GM23248 (cell line): ENCODE measurements around the gene HOXA5. TPM values are rescaled to one million over a fixed set of nuclear protein-coding genes. Genes with fewer than 3 reads are reported as not detected.

ENCODE experiments used
- DNase-seq: peaks from one replicate; pipeline ENCODE4 v3.0.0-alpha.2; 2015
- H2AFZ ChIP-seq: fragments of 200-600 bp; sonication (generic); 2 replicates; pipeline ENCODE4 v1.6.1; 2016; ENCODE audit warnings: antibody characterized with exemption
- H3F3A ChIP-seq: fragments of 200-600 bp; sonication (generic); 2 replicates; pipeline ENCODE4 v1.6.1; 2016; ENCODE audit warnings: mild to moderate bottlenecking, antibody characterized with exemption, mixed run types; ENCODE audit not compliant: insufficient read depth
- H3K27ac ChIP-seq: fragments of 200-600 bp; sonication (generic); 2 replicates; pipeline ENCODE4 v1.5.1; 2016; ENCODE audit warnings: mild to moderate bottlenecking
- H3K27me3 ChIP-seq: fragments of 200-600 bp; sonication (generic); replicated peaks from 2 replicates; pipeline ENCODE4 v1.6.1; 2016; ENCODE audit warnings: mild to moderate bottlenecking; ENCODE audit not compliant: insufficient read depth
- H3K36me3 ChIP-seq: fragments of 200-600 bp; sonication (generic); 2 replicates; pipeline ENCODE4 v1.6.1; 2016; ENCODE audit warnings: low read depth, mild to moderate bottlenecking
- H3K4me1 ChIP-seq: fragments of 200-600 bp; sonication (generic); 2 replicates; pipeline ENCODE4 v1.6.1; 2016; ENCODE audit warnings: mild to moderate bottlenecking; ENCODE audit not compliant: insufficient read depth
- H3K4me2 ChIP-seq: fragments of 200-600 bp; sonication (generic); one replicate; pipeline ENCODE4 v1.6.1; 2016; ENCODE audit warnings: mild to moderate bottlenecking; ENCODE audit not compliant: unreplicated experiment
- H3K4me3 ChIP-seq: fragments of 200-600 bp; sonication (generic); 2 replicates; pipeline ENCODE4 v1.5.1; 2016; ENCODE audit warnings: mild to moderate bottlenecking
- H3K79me2 ChIP-seq: fragments of 200-600 bp; sonication (generic); 2 replicates; pipeline ENCODE4 v1.6.1; 2016; ENCODE audit warnings: mild to moderate bottlenecking; ENCODE audit not compliant: insufficient read depth
- H3K9ac ChIP-seq: fragments of 200-600 bp; sonication (generic); 2 replicates; pipeline ENCODE4 v1.6.1; 2016; ENCODE audit warnings: mild to moderate bottlenecking
- H3K9me2 ChIP-seq: fragments of 200-600 bp; sonication (generic); 2 replicates; pipeline ENCODE4 v1.6.1; 2016; ENCODE audit warnings: mixed run types, mild to moderate bottlenecking, moderate library complexity; ENCODE audit not compliant: insufficient read depth
- H3K9me3 ChIP-seq: fragments of 200-600 bp; sonication (generic); one replicate; pipeline ENCODE4 v1.6.1; 2017; ENCODE audit warnings: low read depth
- H4K20me1 ChIP-seq: fragments of 200-600 bp; sonication (generic); 2 replicates; pipeline ENCODE4 v1.6.0; 2016; ENCODE audit not compliant: insufficient read depth
- EZH2 ChIP-seq: fragments of 200-600 bp; sonication (generic); IDR thresholded peaks from 2 replicates; pipeline ENCODE4 v1.6.1; 2018; ENCODE audit warnings: antibody characterized with exemption, mild to moderate bottlenecking; ENCODE audit not compliant: insufficient read depth, poor library complexity, severe bottlenecking
- EZH2phosphoT487 ChIP-seq: fragments of 200-600 bp; sonication (generic); IDR thresholded peaks from 2 replicates; pipeline ENCODE4 v1.6.1; 2018; ENCODE audit warnings: antibody characterized with exemption, moderate library complexity, mild to moderate bottlenecking, low read depth; ENCODE audit not compliant: insufficient read depth
- WGBS, 2 experiments: methylation state at CpG; one replicate each; pipeline ENCODE4 v1.1.6; 2015 to 2017; ENCODE audit warnings: low lambda C conversion rate in 2 of 2, low coverage in 1 of 2; ENCODE audit errors: missing lambda C conversion rate in 2 of 2; 5-methylcytosine and 5-hydroxymethylcytosine counted together
- in situ Hi-C: fragments of 300-500 bp; cut with MboI; formaldehyde crosslinking; loops from 2 replicates; pipeline ENCODE4 v1.15.0; 2020
- polyA plus RNA-seq: library from polyadenylated mRNA; unstranded; fragments of >200 nt; fragmentation: Nextera tagmentation; extraction: Ambion mirVana; gene quantifications from 2 replicates; pipeline ENCODE4 v1.2.1, GENCODE V29; 2016
- total RNA-seq: library from RNA; depleted of rRNA; stranded (reverse); fragments of >200 nt; shearing (Covaris generic); gene quantifications from 2 replicates; pipeline ENCODE4 v1.2.3, GENCODE V29; 2014

Gene HOXA5
- total and polyA plus RNA-seq, 2 experiments from 2014 or later: 1.9 to 4.0 TPM

DNA sequence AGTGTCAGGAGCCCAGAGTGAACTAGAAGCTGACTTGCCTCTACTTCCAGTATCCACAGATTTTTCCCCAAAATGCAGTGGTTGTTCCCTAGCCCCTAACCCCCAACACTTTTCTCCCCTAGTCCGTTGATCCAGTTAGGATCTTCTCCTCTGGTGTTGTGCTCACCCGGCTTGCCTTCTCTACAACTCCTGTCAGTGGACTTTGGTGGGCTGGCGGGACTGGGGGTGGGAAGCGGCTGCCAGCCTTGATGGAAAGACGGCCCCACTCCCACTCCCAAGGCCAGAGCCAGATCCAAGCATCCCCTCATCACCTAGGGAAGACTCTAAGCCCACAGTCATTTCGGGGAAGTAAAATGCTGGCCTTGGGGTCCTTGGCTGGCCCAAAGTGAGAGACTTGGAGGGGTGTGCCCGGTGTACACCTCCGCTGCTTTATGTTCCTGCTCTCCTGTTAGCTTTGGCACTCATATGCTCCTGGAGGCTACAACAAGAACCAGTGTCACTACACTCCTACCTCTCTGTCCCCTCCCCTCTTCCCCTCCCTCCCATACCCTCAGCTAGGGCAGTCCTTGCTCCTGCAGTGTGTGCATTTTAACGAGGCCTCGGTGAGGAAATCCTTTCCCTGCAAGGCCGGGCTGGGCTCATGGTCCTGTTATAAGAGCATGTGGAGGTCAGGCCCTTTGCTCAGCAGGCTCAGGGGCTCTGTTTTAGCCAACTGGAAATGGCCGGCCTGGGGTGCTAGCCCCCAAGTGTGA lies 31.6 kb upstream of the HOXA5 start:
- in situ Hi-C loops: loop anchor here (10.0 kb wide), 1 partner anchor 1320 kb away; no protein-coding TSS in a partner anchor
- no peaks in the 10 kb centered on the region for H3K27me3 ChIP-seq
- TF ChIP-seq EZH2phosphoT487: no peak
- TF ChIP-seq EZH2: no peak

DNA sequence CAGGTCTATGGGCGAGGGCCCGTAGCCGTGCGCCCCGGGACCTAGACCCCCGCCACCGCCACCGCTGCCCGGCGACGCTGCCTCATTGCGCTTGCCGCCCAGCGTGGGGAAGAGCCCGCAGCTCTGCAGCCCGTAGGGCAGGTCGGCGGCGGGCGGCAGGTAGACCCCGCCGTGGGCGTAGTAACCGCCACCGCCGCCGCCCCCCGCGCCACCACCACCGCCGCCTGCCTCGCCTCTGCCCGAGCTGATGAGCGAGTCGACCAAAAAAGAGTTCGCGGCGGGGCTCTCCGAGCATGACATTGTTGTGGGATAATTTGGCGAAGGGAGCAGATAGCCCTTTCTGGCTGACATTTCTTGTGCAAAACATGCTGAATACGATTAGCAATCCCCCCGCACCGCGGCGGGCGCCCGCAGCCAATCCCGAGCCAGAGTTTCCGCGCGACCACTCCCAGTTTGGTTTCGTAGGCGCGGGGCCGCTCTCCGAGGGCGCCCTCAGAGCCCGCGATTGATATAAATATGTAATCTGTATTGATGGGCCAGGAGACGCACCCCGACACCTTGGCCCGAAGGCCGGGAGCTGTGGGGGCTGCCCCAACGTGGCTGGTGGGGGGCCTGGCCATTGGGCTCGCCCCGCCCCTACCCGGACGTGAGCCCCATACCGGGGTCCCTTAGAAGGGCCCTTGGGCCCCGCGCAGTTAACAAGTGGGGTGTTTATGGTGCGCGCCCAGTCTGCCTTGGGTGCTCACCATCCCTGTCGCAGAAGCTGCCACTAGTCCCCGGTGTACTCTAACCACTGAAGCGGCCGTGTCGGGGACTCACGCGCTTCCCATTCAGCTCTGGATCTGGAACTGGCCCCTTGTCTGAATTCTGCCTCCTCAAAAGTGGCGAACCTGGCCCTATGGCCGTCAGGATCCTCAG lies 30.7 kb upstream of the HOXA5 start, which contains the start of gene HOXA10:
TSS of gene HOXA10 (minus strand) at position 365 of the 918 bp plus-strand sequence. CDS start at position 351, 14 bp downstream.
- peak within 1 kb of the TSS; percentile 100 for H3K4me2 ChIP-seq
- no peaks in the 10 kb centered on the region for H3F3A ChIP-seq
- in situ Hi-C loops: loop anchor here (10.0 kb wide), 1 partner anchor 1319 kb away; no protein-coding TSS in a partner anchor
- H2AFZ ChIP-seq: peak within 1 kb of the TSS; percentile 50
- H3K36me3 ChIP-seq: peaks cover 4% of the 10 kb centered on the region; the same call in 1 of the 2 replicates
- H3K9me3 ChIP-seq: no peaks in the 10 kb centered on the region
- peak within 1 kb of the TSS; percentile 83 for H3K4me3 ChIP-seq
- no peak for TF ChIP-seq EZH2phosphoT487
- no peak for TF ChIP-seq EZH2
- peaks cover 100% of the 10 kb centered on the region for H3K79me2 ChIP-seq
- WGBS, 2 experiments: 1 to 2% methylated on average over 67 to 74 of the region's 82 CpGs
- H3K27ac ChIP-seq: peak within 1 kb of the TSS; percentile 99
- H3K9me2 ChIP-seq: no peaks in the 10 kb centered on the region
- H3K4me1 ChIP-seq: peaks cover 31% of the 10 kb centered on the region
- H3K9ac ChIP-seq: peak within 1 kb of the TSS; percentile 98
- DNase-seq: peak; percentile 73
- no peaks in the 10 kb centered on the region for H4K20me1 ChIP-seq
- no peaks in the 10 kb centered on the region for H3K27me3 ChIP-seq

More for the DNA sequence above, 31.6 kb upstream of the HOXA5 start:
- H3K9me3 ChIP-seq: no peaks in the 10 kb centered on the region
- peak overlapping the region; percentile 83 for H3K4me3 ChIP-seq
- no peaks in the 10 kb centered on the region for H4K20me1 ChIP-seq
- H3K79me2 ChIP-seq: peaks cover 96% of the 10 kb centered on the region
- H2AFZ ChIP-seq: peak overlapping the region; percentile 65
- WGBS, 2 experiments: 8 to 11% methylated on average over 12 of the region's 12 CpGs
- H3K9ac ChIP-seq: peak overlapping the region; percentile 98
- DNase-seq: peak; percentile 74
- H3K4me1 ChIP-seq: peaks cover 31% of the 10 kb centered on the region
- H3K27ac ChIP-seq: peak overlapping the region; percentile 99
- H3K4me2 ChIP-seq: peak overlapping the region; percentile 100
- H3F3A ChIP-seq: no peaks in the 10 kb centered on the region
- no peaks in the 10 kb centered on the region for H3K9me2 ChIP-seq
- peaks cover 4% of the 10 kb centered on the region; the same call in 1 of the 2 replicates for H3K36me3 ChIP-seq

DNA sequence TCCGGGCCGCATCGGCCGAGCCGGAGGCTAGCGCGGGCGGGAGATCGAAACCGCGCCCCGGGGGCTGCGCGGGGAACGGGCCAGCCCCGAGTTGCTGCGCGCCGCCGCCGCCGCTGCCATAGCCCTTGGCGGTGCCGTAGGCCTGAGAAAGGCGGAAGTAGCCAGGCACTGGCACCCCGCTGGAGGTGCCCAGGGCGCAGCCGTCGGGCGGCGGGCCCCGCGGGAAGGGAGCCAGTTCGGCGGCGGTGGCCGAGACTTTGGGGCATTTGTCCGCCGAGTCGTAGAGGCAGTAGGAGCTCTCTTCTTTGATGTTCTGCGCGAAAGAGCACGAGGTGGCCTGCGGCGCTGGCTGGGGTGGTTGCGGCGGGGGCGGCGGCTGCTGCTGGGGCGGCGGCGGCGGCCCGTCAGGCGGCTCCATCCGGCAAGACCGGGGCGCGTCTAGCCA lies 30.1 kb upstream of the HOXA5 start:
- in situ Hi-C loops: loop anchor here (10.0 kb wide), 1 partner anchor 1319 kb away; no protein-coding TSS in a partner anchor
- no peaks in the 10 kb centered on the region for H3K9me3 ChIP-seq
- TF ChIP-seq EZH2 (no peak), EZH2phosphoT487 (no peak)
- peak overlapping the region; percentile 100 for H3K4me2 ChIP-seq
- peak overlapping the region; percentile 98 for H3K9ac ChIP-seq
- peaks cover 100% of the 10 kb centered on the region for H3K79me2 ChIP-seq
- peak overlapping the region; percentile 99 for H3K27ac ChIP-seq
- H3K36me3 ChIP-seq: peaks cover 4% of the 10 kb centered on the region; the same call in 1 of the 2 replicates
- no peaks in the 10 kb centered on the region for H3K9me2 ChIP-seq
- H3F3A ChIP-seq: no peaks in the 10 kb centered on the region
- no peaks in the 10 kb centered on the region for H3K27me3 ChIP-seq
- 1% methylated on average over 30 to 37 of the region's 59 CpGs for WGBS, 2 experiments
- DNase-seq: peak; percentile 74
- H2AFZ ChIP-seq: 0 out of 2 replicates have a peak overlapping the region, but pooled peaks have one; percentile 1
- H3K4me1 ChIP-seq: peaks cover 31% of the 10 kb centered on the region
- H4K20me1 ChIP-seq: no peaks in the 10 kb centered on the region
- peak overlapping the region; percentile 83 for H3K4me3 ChIP-seq
